Epithelial cell of esophagus (primary cell): ENCODE results near the gene MAFF.

ENCODE experiments used
- DNase-seq: peaks from one replicate; pipeline ENCODE4 v3.0.0; 2010; ENCODE audit warnings: low read depth
- H3K4me3 ChIP-seq: 2 replicates; pipeline ENCODE4 v1.5.1; 2011; ENCODE audit warnings: mild to moderate bottlenecking, low read length, control low read depth
- CTCF ChIP-seq: IDR thresholded peaks from 2 replicates; pipeline ENCODE4 v1.5.1; 2011; ENCODE audit warnings: low read depth, mild to moderate bottlenecking, low read length, control low read depth, inconsistent platforms; ENCODE audit not compliant: insufficient read depth; ENCODE audit errors: missing control alignments

Gene MAFF

DNA sequence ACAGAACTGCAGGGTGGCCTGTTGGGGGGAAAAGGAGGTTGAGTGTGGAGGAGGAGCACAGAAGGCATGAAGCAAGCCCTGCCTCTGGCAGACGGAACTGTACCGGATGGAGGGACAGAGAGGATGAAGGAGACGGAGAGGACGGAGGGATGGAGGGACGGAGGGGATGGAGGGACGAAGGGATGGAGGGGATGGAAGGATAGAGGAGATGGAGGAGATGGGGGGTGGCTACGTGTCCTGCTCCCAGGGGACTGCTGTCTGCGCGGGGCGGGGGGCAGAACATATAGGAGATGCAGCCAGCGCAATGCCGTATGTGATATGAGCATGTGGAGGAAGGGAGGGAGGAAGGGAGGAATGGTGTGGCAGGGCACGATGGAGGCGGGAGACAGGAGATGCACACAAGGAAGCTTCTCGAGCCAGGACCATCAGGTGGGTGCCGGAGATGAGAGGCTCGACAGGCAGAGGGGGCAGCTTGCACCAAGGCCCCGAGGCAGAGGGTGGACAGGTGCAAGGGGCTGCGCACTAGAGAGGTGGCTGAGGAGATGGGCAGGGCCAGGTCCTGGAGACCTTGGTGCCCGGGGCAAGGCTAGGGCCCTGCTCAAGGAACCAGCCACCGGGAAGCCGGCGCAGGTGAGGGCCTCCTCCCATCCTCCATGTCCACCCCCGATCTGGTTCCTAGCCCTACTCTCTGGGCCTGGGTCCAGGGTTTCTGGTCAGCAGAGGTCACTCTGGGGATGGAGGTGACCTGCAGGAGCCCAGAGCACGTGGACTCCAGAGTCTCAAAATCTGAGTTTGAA lies 25.3 kb downstream of the MAFF start:
- TF ChIP-seq CTCF = no peak
- DNase-seq = no peak
- H3K4me3 ChIP-seq = no peak overlapping the region

DNA sequence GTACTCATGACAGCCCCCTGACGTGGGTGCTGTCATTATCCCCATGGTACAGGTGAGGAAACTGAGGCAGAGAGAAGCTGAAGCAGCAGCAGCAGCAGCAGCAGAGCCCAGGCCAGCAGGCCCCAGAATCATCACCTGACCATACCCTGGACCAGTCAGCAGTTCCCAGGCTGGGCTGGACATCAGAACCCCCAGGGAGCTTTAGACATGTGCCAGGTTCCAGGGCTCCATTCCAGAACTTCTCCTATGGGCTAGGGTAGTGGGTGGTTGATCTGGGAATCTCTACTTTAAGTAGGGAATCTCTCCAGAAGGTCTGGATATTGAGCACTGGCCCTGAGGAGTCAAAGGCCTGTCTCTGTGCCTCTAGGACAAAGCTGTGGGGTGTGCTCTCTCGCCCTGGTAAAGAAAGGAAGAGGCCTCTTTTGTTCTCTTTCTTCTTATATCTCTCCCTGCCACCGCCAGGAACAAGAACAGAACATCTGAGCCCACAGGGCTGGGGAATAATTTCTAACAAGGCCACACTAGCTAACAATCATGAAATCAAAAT lies 26.6 kb downstream of the MAFF start:
- TF ChIP-seq CTCF = no peak
- no peak overlapping the region for H3K4me3 ChIP-seq
- no peak for DNase-seq

GRCh38 chr22:38228873-38229740 lies 27.3 kb downstream of the MAFF start:
- no peak overlapping the region for H3K4me3 ChIP-seq
- peak; percentile 87 for DNase-seq
- TF ChIP-seq CTCF = no peak

DNA sequence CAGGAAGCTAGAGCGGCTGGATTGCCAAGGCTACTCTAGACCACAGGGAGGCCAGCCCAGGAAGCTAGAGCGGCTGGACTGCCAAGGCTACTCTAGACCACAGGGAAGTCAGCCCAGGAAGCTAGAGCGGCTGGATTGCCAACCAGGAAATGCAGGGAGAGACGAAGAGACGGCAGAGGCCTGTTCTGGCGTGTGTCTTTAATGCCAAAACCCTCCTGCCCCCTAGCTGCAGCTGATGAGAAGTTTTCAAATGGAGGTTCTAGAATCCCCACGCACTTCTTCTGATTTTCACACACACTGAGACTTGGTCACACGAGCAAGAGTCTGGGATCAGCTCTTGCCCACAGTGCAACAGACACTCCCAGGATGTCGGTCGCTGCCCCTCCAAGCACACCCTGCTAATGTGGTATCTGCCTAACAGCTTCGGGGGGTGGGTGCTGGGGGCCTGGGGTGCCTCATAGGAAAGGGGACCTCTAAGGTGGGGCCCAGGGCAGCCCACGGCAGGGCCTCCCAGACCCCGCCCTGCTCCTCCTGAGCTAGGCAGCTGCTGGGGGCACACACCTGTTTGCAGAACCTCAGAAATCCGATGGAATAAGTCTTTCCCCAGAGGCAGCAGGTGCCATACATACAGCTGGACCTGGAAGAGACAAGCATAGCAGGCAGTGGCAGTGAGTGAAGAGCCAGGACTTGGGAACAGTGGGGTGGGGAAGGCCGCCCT lies 28.5 kb downstream of the MAFF start:
- H3K4me3 ChIP-seq = no peak overlapping the region
- TF ChIP-seq CTCF = peak; percentile 88
- DNase-seq = peak; percentile 90

DNA sequence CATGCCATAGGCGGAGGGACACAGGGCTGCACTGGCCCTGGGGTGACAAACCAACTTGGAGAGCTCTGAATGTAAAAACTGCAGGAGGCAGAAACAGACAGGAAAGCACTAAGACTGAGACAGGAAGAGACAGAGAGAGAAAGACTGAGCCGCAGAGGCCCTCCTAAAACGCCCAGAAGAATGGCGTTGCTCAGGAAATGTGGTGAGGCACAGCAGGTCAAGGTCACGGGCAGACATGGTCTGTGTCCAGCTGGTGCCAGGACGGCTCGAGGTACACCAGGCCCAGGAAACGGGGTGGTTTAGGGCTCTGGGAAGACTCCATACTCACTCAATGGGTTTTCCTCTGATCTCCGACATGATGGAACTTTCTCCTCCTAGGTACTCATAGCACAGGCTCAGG lies 29.1 kb downstream of the MAFF start:
- DNase-seq = no peak
- H3K4me3 ChIP-seq = no peak overlapping the region
- no peak for TF ChIP-seq CTCF

DNA sequence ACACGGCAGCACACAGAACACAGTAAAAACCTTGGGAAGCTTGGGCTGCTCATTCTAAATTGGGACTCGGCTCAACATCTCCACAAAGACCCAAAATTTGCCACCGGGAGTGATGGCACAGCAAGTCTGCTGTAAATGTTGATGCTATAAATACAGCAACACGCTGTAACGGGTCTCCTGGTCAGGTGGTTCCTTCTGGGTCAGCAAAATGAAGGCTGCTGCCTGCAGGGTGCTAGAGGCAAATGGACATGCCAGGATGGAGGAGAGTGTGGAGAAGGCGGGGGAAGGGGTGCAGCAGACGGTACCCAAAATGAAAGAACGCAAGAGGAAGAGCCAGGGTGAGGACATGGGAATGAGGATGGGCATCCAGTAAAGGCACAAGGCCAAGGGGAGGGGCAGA lies 30.4 kb downstream of the MAFF start:
- no peak overlapping the region for H3K4me3 ChIP-seq
- DNase-seq = no peak
- no peak for TF ChIP-seq CTCF
